GM12892 (cell line): ENCODE data around the gene SIPA1L3.

Experiments used
- POLR2A ChIP-seq: IDR thresholded peaks from 2 replicates; pipeline ENCODE4 v1.6.1; 2011; ENCODE audit warnings: low read depth, low read length, control low read depth
- POLR2AphosphoS5 ChIP-seq: IDR thresholded peaks from 2 replicates; pipeline ENCODE4 v1.6.1; 2011; ENCODE audit warnings: low read depth, low read length, control low read depth
- TAF1 ChIP-seq: IDR thresholded peaks from 2 replicates; pipeline ENCODE4 v1.6.1; 2011; ENCODE audit warnings: low read depth, mild to moderate bottlenecking, control low read depth, low read length, borderline replicate concordance

- TF ChIP-seq TAF1 (no peak), POLR2A (no peak), POLR2AphosphoS5 (no peak)
These were observed 194.7 kb downstream of the SIPA1L3 start for GRCh38 chr19:38101723-38102122.
